Measurements from ENCODE around the gene BABAM2.

The BABAM2 gene

DNA sequence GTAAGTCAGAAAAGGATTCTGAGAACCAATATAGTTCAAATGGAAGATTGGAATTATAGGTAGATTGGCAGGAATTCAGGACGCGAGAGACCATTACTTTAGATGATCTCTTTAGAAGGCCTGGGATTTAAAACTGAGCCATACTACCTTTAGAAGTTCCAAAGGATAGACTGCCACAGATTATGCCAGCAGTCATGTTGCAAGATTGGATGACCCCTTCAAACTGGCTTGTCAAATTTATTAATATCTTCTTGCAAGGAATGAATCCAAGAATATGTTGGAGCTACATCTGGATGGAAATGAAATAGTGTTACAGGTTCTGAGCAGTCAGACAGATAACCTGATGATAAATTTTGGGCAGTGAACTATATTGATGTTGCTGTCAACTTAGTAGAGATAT lies 22.0 kb downstream of the BABAM2 start:
- DNase-seq (ENCODE audit: low spot score) = no peak

DNA sequence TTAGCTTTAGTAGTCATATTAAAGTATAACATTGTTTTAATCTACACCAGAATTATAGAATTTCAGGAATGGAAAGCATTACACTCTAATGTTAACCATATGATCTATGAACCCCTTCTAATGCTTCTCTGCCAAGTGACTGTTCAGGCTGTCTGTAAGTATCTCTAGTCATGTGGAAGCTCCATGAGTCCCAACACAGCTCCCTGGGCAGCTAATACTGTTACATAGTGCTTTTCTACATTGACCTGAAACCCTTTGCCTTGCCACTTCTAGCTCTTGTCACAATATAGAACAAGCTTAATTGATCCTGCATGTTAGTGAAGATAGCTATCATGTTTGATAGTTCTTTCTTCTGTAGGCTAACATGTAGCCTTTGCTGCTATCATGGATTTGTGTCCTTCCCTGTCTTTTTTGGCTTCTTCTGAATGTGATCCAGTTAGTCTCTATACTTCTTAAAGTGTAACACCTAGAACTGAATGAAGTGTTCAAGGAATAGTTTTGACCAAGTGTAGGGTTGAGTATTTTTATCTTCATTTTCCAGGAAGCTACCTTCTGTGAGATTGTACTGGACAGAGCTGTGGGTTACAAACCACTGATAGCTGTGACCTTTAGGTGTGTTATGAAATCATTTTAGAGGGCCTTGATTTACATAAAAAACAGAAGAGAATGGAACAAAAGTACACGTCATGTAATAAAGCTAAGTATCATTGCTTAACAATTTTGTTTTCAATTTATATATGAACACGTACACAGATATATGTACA lies 23.7 kb downstream of the BABAM2 start:
- no peak for DNase-seq (ENCODE audit: low spot score)

DNA sequence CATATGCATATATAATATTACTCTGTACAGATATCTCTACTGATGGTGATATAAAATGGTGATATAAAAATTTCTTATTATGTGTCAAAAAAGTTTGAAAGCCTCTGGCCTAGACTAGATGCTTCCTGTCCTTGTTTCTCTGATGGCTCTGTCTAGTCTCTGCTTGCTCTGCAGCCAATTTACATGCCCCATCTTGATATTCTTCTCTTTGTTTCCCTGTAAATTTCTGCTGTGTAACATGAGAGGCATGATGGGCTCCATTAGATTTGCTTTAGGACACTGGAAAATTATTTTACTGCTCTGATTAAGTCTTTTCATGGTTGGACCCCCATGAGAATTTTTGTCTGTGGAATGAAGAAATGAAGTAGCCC lies 24.3 kb downstream of the BABAM2 start:
- DNase-seq (ENCODE audit: low spot score) = no peak

DNA sequence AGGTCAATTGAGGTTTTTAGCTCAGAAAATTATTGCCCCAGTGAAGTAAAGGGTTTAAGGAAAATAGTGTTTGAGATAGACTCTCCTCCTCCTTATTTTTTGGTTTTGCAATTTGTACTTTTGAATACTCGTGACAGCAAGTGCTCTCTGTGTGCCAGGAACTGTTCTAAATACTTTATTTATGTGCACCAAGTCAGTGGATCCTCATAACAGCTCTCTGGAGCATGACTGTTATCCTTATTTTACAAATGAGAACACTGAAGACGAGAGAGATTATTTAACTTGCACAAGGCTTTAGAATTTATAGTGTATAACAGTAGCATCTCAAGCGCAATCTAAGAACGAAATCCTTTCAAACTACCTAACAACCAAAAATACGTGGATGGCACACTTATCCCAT lies 24.7 kb downstream of the BABAM2 start:
- DNase-seq (ENCODE audit: low spot score) = no peak

DNA sequence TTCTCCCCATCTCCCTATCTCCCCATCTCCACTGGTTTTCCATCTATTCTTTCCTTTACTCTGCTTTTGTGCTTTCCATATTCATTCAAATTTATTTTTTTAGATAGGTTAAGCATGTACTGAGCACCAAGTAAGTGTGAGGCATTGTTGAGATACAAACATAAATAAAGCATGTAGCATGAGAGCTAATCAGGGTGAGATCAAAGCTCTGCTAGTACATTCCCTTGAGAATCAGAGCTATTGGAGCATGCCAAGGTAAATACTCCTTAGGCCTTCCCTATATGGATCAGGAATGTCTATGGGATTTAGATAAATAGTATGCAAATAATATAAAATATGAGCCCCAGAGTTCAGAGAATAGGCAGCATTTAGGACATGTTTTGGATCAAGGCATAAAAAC lies 25.3 kb downstream of the BABAM2 start:
- DNase-seq (ENCODE audit: low spot score) = no peak

DNA sequence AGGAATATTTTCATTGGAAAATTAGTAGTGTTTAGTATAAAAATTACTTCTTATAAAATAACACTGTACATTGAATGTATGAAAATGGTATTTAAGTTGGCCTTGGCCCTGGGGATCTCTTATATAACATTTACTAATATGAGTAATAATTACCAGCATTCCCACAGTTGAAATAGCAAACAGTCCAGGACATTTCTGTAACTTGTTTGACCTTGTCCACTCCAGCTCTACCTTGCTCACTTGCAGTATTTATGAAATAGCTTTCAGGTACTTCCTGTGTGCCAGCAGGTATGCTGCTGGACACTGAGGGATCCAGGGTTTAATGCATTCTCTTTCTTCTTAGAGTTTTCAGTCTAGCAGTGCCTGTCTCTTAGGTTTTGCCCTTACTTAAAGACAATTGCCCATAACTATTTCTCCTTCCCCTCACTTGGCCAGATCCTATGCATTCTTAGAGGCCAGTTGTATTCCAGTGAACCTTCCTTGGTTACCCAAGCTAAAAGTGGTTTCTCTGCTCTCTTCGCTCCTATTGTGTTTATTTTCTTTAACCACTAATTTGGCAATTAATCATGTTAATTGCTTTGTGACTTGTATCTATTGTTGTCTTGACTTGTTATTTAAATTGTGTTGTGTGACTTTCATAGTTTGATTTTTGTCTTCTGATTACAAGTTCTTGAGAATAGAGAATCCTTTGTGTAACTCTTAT lies 25.9 kb downstream of the BABAM2 start:
- no peak for DNase-seq (ENCODE audit: low spot score)

DNA sequence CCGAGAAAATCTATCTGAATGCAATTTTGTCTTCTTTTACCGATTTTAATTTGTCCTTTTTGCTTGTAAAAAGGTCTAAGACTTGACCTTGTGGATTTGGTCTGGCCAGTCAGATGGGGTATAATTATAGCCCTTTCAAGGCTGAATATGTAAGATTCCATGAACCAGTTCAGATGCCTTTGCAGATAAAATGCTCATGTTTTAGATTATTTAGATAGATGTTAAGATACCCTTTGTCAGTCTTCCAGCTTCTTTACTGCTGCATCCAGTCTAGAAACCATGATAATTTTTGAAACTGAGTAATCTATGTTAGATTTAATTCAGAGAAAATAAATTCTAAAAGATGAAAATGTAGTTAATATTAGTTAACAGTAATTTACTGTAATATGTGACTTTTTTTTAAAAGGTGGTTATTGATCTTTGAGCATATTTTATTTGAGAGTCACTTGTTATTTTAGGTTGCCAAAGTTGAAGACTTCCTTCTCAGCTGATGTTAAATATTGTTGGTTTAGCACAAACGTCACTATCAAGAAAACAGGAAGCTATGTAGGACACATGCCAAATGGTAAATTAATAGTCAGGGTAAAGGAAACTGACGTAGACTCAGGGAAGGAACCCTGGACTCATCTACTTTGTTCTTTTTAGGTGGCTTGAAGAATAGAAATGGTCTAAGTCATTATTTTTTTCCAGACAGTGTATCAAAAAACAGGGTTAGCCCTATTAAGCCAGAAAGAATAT lies 29.8 kb downstream of the BABAM2 start:
- DNase-seq (ENCODE audit: low spot score) = no peak

DNA sequence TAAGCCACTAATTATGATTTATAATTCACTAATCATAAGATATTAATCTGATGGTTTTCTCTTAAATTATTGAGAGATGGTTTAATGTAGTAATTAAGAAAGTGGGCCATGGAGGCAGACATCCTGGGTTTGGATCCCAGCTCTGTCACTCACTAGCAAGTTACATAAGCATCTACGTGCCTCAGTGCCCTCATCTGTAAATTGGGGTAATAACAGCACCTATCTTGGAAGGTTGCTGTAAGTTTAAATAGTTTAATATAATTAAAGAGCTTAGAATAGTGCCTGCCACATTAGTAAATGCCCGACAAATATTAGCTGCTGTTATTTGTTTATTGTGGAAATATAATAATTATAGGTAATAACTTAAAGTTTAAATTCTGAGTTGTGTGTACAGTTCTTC lies 30.9 kb downstream of the BABAM2 start:
- DNase-seq (ENCODE audit: low spot score) = no peak

DNA sequence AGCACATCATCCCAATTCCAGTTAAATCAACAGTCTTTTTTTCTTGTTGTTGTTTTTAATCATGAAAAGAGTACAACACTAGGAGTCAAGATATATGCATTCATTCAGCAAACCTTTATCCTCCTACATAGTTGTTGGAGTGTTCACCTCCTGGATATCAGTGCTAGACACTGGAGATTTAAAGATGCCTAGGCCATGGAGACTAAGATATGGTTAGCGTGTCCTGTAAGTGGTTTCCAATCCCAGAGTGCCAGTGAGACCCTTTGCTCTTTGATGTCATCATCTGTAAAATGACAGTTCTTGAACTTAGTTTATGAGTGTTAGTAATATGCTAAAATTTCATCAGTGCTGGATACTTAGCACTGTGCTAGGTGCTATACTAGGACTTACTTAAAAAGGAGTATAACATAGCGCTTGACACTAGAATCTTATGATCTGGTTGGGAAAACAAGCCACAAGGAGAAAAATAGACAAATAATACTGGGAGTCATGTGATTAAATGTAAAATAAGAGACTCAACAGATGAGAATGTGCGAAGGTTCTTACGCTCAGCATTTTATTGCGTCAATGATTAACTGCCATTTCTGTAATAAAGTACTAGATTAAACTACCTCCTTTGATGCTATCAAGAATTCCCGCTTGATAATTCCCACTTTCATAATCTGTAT lies 31.5 kb downstream of the BABAM2 start:
- no peak for DNase-seq (ENCODE audit: low spot score)

DNA sequence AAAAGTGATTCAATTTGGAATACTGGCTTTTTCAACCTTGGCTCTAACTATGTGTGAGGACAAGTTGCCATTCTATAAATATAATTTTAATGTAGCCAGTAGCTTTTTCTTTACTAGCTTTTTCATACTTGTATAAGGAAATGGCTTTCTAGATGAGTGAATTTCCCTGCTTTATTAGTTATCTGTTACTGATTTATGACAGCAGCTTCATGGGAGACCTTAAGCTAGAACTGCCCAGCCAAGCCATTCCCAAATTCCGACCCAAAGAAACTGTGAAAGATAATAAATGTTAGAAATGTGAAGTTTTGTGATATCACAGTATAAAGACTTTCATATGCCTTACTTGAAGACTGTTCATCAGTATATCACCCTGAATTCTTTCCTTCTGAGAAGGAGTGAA lies 32.3 kb downstream of the BABAM2 start:
- DNase-seq (ENCODE audit: low spot score) = no peak

DNA sequence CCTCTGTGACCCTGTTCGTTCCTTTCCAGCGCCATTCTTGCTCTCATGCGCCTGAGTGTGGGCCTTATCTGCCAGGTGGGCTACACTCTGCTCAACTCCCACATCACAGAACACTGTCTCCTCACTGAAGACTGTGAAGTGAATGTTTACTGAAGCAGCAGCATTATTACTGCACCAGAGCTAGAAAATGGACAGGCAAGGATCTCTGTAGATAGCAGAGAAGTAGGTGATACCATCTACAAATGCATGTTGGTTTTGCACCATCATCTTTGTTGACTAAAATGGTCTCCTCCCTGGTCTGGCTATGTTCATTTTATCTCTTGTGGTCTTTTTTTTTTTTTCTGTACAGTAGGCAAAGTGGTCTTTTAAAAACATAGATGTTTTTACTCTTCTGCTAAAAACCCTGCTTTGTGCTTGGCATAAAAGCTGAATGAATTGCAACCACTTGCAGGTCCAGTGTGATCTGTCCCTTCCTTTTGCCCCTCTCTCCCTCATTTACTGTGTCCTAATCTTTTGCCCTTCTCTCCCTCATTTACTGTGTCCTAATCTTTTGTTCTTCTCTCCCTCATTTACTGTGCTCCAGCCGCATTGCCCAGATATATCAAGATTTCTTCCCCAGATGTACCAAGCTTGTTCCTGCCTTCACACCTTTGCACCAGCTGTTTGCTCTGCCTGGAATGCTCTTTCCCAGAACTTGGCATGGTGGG lies 35.4 kb downstream of the BABAM2 start:
- DNase-seq (ENCODE audit: low spot score) = no peak

DNA sequence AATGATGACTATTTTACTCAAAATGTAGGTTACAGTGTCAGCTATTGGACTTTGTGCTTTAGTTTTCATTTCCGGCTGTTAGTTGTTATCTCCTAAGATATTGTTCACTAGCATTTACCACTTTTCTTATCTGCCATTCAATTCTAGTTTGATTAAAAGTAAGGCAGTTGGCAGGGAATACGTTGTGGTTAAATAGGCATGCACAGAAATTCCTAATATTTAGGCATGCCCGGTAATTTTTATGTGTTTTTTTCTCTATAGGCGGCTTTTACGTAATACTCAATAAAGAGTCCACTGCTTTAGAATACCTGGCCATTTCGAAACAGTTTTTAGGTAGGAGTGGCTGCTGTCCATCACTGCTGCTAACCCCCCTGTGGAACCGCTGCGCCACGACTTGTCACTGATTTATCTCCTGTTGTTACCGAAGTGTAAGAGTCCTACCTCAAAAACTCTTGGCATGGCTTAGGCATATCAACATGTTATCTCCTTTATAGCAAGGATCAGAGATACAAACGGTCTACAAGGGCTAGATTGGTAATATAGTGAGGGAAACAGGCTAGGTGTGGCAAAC lies 39.5 kb downstream of the BABAM2 start:
- DNase-seq (ENCODE audit: low spot score) = peak; percentile 10

DNA sequence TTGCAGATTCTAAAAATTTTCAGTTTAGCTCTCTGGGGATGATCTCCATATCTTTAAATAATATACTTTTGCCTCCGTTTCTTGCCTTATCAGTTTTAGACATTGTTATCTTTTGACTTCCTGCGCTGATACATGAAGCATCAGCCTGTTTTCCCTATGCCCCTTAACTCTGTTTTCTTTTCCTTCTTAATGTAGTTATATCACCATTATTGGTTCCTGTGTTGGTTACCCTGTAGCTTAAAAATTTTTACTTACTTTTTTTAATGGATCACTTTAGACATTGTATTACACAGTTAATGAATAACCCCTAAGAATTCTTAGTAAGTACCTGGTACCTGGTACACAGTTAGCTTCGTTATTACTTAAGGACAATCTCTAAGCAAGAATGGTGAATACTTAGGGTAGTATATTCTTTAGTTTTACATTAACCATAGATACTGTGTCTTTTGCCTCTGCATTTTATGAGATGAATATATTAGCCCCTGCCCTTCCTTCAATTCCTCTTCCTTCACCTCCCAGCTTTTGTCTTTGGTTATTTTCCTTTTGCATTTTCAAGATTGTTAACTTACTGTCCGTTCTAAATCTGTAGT lies 40.9 kb downstream of the BABAM2 start:
- DNase-seq (ENCODE audit: low spot score) = no peak

DNA sequence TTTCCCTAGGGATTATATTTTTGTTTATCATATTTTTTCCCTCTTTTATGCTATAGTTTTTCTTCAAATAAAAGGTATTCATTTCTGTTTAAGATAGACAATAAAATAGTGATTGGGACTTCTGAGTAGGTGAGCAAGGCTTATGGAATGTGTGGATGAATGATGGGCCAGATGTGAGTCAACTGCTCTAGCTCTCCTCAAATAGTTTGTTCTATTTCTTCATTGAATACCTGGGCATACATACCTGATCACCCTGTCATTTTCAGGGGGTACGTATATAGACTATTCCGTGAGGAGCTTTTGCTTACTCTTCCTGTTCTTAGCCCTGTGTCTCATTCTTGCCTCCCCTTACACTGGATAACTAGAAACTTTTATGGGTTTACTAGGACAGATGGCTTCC lies 41.9 kb downstream of the BABAM2 start:
- DNase-seq (ENCODE audit: low spot score) = no peak

DNA sequence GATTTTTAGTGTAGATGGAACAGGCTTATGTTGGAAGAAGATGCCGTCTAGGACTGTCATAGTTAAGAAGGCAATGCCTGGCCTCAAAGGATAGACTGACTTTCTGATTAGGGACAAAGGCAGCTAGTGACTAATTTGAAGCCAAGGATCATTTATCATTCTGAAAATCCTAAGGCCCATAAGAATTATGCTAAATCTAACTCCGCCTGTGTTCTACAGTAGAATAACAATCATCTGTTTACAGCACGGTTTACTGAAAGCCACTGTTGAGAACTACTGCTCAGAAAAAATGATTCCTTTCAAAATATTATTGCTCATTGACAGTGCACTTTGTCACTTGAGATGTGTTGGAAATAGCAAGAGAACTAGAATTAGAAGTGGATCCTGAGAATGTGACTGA lies 44.5 kb downstream of the BABAM2 start:
- DNase-seq (ENCODE audit: low spot score) = no peak

DNA sequence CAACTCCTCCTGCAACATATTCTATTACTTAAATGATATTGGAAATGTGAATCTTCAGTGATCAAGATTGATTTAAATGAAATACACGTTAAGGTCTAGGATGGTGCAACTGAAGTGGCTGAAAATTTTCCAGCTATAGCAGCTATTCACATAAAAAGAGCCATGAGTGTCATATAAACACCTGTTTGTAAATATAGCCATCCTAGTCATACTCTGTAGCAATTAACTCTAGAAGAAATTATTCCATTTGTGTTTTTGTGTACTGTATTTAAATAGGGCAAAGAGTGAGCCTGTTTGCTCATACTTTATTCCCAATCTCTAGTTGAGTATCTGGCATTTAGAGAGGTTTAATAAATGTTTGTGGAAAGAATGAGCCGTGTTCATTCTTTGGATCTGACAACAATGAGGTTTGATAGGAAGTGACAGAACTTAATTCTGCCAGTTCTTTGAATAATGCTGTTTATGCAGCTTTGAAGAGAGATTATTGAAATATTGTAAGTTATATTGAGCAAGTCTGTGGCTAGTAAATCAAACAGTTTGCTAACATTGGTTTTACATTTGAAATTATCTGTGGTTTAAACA lies 49.7 kb downstream of the BABAM2 start:
- DNase-seq (ENCODE audit: low spot score) = no peak

DNA sequence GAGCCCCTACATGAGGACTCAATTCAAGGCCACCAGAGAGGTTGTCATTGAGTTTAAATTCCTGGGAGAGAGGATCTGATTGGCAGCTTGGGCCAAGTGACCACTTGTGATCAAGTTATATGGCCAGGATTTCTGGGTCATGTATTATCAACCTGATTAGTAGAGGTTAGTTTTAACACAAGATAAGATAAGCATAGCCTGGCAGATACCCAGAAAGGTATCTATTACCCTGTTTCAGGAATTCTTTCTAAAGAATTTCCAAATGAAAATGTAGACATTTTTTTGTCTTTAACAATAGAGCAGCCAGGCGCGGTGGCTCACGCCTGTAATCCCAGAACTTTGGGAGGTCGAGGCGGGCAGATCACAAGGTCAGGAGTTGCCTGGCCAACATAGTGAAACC lies 50.5 kb downstream of the BABAM2 start:
- no peak for DNase-seq (ENCODE audit: low spot score)

DNA sequence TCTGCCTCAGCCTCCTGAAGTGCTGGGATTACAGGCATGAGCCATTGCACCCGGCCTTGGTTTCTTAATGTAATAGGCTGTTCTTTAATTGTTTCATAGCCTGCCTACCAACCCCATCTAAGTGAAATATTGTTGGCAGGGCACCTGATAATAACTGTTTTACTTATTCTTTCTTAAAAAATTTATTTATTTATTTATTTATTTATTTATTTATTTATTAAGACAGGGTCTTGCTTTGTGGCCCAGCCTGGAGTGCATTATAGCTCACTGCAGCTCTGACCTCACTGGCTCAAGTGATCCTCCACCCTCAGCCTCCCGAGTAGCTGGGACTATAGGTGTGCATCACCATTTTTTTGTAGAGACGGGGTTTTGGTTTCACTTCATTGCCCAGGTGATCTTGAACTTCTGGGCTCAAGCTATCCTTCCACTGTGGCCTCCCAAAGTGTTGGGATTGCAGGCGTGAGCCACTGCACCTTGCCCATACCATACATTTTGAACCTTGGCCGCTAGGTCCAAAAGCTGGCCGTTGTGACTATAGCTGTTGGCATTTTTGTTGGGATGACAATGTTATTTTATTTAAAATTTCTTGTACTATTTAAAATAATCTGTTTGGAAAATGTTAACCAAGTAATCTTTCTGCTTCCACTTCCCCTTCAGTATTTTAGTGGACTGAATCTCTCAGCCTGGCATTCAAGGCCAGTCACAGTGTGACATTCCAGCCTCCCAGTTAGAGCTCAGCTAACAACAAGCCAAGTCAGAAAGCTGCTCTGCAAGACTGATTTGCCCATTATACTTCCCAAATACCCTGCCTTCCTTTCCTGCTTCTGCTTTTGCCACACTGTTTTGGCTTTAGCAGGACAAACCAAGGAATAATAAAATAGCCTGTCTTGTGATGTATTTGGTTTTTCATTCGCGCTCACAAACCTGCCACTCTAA lies 52.4 kb downstream of the BABAM2 start:
- DNase-seq (ENCODE audit: low spot score) = no peak

DNA sequence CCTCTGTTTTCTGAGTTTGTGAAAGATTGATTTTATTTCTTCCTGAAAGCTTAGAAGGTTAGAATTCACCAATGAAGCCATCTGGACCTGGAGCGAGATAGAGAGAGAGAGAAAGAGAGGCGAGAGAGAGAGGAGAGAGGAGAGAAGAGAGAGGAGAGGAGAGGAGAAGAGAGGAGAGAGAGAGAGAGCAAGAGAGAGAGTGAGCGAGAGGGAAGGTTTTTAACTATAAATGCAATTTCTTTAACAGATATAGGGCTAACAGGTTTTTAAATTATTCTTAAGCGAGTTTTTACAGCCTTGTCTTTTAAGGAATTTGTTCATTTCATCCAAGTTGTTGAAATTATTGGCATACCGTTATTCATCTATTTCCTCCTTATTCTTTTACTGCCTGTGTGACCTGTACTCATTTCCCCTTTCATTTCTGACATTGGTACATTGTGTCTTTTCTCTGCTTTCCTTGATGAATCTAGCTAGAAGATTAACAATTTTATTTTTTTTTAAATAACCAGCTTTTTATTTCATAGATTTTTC lies 56.1 kb downstream of the BABAM2 start:
- no peak for DNase-seq (ENCODE audit: low spot score)

DNA sequence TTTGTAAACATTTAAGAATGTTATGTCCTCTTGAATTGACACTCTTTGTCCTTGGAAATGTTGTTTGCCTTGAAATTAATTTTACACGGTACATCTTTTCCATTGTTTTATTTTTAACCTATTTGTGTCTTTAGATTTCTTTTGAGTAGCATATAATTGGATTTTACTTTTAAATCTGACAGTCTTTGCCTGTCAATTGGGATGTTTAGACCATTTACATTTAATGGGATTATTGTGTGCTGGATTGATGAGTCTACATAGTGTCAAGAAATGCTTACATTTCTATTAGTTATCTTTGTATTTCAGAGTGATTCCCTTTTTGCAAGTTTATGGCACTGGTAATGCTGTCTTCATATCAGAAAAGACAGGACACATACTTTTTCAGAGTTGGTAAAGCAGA lies 61.5 kb downstream of the BABAM2 start:
- DNase-seq (ENCODE audit: low spot score) = no peak

Measured in HuH-7 (cell line).